Skin epidermis (tissue), 12 donors: ENCODE results near the gene CEP85L.
"Not testable (repeated sequence)": the region's sequence is repeated elsewhere in the genome, so short reads cannot be mapped to it uniquely, and the experiment has no call there.

Experiments used
- H3K27ac ChIP-seq, 21 experiments: fragments of 200-600 bp; sonication (generic) in 11 of 21; one replicate each; pipeline ENCODE4 v1.5.0; 2020; ENCODE audit warnings: mild to moderate bottlenecking in 3 of 21, inconsistent platforms in 2 of 21, moderate library complexity in 2 of 21
- H3K4me3 ChIP-seq, 7 experiments: fragments of 200-600 bp; sonication (generic) in 2 of 7; one replicate each; pipeline ENCODE4 v1.5.0; 2020; ENCODE audit warnings: inconsistent platforms in 2 of 7, mild to moderate bottlenecking in 2 of 7, moderate library complexity in 1 of 7

CEP85L gene

DNA sequence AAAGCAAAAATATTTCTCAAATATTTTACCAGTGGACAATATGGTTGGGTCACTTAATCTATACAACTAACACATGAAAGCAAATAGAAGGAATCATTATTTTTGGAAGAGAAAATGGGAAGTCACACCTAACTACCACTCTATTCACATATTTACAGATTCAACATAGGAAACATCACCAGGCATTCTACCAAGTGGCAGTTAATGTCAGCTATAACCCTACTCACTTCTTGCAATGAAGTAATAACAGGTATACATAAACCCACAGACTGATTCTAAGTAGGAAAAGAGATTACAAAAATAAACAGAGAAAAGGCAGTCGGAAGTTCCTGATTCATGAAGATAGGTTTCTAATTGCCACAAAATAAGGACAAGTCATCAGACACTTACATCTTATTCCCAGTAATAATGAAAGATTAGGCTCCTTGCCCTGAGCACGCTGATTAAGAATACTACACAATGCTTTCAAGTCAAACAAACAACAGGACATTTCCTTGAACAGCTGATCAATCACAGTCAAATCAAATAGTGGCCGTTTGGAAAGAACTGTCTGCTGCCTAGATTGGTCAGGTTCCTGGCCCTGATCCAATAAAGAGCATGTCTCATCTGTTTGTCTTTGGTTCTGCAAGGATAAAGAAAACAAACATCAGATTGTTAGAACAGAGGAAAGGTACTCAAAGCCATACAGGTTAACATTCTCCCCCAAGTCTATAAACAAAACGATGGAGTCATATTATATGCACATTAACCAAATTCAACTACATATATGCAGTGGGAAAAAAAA is 182.5 kb downstream of the CEP85L start:
- H3K27ac ChIP-seq = no peak overlapping the region
- no peak overlapping the region for H3K4me3 ChIP-seq

DNA sequence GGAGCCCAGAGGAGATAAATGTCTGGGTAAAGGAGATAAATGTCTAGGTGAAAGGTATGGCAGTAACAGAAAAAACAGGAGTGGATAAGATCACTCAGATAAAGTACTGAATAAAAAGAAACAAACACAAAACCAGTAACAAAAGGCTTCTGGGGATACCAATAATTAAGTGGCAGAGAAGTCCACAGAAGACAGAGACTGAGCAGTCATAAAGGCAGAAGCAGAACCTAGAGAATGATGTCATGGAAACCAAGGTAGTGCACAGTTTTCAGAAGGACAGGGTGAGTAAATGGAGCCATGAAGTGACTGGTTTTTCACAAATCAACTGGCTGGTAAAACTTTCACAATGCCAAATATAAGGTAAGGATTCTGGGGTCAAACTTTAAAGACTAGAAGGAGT is 184.2 kb downstream of the CEP85L start:
- Histone ChIP-seq H3K27ac (no peak overlapping the region), H3K4me3 (no peak overlapping the region)

DNA sequence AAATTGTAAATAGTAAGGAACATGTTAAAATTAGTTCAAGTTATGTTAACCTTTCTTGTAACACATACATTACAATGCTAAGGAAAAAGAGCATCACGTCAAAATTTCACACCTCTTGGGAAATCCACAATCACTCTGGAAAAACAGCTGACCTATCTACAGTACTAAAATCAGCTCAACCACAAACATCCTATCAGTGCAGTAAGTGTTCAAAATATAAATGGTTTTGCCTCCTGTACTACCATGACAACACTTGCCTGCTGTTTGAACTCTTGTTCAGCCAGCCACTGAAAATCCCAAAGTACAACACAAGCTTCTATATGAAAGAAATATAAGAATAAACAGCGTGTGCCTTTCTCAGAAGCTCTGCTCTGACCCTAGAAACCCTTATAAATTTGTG is 186.8 kb downstream of the CEP85L start:
- no peak overlapping the region for H3K4me3 ChIP-seq
- no peak overlapping the region for H3K27ac ChIP-seq

DNA sequence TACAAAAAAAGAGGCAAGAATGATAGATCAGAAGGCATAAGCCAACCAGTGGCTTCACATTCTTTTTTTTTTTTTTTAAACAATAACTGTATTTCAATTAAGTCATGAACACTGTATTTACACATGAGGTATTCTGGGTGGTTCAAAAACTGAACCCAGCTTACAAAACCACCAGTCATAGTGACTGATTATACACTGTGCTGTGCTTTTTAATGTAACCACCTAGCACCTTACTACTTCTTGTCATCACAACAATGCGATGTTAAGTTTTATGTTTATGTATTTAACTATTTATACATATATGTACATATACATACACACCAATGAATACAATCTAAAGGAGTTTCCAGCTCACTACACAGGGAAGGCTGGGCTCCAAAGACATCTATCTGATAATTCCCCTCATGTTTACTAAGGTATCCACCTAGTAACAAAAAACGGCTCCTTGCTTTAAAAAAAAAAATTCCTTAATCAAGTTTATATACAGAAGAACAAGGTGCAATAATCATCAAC is 190.4 kb downstream of the CEP85L start:
- H3K4me3 ChIP-seq = no peak overlapping the region
- no peak overlapping the region for H3K27ac ChIP-seq

GRCh38 chr6:118456982-118457381 is 194.4 kb downstream of the CEP85L start:
- H3K4me3 ChIP-seq = no peak overlapping the region
- no peak overlapping the region for H3K27ac ChIP-seq

GRCh38 chr6:118451839-118452238 is 199.6 kb downstream of the CEP85L start:
- Histone ChIP-seq H3K27ac (no peak overlapping the region), H3K4me3 (no peak overlapping the region)

GRCh38 chr6:118444796-118445195 is 206.6 kb downstream of the CEP85L start:
- H3K4me3 ChIP-seq = no peak overlapping the region
- H3K27ac ChIP-seq = no peak overlapping the region

DNA sequence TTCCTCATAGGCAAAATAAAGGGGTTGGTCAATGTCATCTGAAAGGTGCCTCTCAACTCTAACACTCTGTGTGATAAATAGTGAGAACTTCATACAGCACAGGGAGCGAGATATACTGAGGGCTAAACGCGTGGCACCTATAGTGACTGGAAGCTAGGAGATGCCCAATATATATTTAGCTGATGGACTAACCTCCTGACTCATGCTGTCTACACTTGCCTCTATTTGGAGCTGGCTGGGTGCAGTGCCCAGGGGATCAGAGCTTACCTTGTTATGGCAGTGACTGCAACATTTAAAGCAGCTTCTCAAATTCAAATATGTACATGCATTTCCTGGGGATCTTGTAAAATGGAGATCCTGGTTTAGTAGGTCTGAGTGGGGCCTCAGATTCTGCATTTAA is 214.9 kb downstream of the CEP85L start:
- no peak overlapping the region for H3K4me3 ChIP-seq
- H3K27ac ChIP-seq = no peak overlapping the region

GRCh38 chr6:118434147-118434546 is 217.2 kb downstream of the CEP85L start:
- not testable (repeated sequence) for H3K27ac ChIP-seq, H3K4me3 ChIP-seq

GRCh38 chr6:118421312-118421711 is 230.1 kb downstream of the CEP85L start:
- not testable (repeated sequence) for H3K27ac ChIP-seq, H3K4me3 ChIP-seq

DNA sequence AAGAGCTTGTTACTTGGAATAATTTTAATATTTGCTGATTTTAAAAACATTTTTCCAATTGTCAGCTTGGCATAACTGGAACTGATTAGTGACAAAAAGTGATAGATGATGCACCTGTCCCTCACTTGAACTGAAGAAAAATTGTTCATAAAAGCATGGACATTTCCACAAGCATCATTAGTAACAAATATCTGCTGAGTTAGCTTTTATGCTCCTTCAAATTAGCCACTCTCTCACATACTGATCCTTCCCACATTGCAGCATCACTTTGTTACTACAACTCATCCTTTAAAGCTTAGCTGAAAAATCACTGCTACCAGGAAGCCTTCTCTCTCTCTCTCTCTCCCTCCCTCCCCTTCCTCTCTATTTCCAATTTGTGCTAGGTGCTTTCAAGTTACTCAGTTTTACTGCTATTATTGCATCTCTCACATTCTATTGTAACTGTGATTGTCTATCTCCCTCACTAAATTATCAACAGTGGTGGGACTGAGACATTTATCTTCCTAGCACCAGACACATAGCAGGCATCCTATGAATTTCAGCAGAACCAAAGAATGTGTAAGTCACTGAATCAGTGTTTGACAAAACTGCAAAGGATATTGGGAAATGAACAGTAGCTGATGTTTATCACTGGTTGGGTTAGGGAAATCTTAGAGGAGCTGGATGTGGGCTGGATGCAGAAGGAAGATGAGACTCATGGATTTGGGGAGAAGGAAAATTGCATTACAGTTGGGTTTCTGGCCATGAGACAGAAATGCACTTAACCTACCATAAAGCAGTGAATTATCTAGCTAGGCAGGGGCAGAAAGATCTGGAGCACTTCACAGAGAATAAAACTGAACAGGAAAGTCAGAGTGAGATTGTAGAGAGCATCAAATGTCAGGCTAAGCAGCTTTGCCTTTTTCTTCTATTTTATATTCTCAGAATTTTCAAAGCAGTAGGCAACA is 231.7 kb downstream of the CEP85L start:
- no peak overlapping the region for H3K27ac ChIP-seq
- no peak overlapping the region for H3K4me3 ChIP-seq
